ENCODE results near the gene APOBEC3G. TPM values are rescaled to one million over a fixed set of nuclear protein-coding genes. Genes with fewer than 3 reads are reported as not detected.

APOBEC3G gene
- polyA plus RNA-seq, 3 donors = 33.3 to 73.6 (median 64.5) TPM

DNA sequence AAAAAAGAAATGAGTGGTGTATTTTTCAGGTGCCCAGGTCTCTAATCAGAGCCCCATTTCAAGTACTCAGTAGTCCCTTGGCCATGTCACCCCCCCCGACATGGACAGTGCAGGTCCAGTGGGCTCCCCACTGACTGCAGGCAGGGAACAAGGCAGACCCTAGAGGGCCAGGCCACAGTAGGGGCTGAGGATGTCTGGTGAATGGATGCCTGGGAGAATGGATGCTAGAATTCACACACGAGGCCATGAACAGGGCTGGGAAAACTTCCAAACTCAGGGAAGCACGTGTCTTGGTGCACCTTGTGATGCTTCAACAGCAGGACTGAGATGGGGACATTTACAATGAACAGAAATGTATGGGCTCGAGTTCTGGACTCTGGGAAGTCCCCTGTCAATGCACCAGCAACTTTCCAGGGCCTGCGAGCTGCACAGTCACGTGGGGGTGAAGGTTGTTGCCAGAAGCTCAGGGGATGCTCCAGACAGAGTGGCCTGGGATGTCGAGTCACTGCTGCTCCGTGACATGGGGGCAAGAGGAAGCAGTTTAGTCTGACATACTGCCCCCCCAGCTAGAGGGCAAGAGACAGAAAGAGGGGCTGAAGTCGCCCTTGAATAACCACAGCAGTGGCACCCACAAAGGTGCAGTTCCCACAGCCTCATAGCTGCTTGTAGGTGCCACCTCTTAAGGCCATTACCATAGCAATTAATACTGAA lies 3.1 kb downstream of the APOBEC3G start:
- 88% methylated on average over 7 of the region's 9 CpGs for WGBS (ENCODE audit: insufficient coverage)
- intact Hi-C loops (cut with micrococcal nuclease) = no loop called here
- Mint-ChIP-seq H3K4me1 (peaks cover 34% of the 10 kb centered on the region), H3K4me3 (no peak overlapping the region), H3K36me3 (peaks cover 32 to 50% of the 10 kb centered on the region in 2 donors), H3K27me3 (ENCODE audit: low read depth in 3 of 3) (peaks cover 0 to 2% (median 0%) of the 10 kb centered on the region in 3 donors), H3K27ac (peak overlapping the region in 1 of 7 donors; percentile 13), H3K9me3 (peaks cover 0 to 3% (median 0%) of the 10 kb centered on the region in 7 donors)
- H3K9me3 ChIP-seq (replicated peaks in 1 of 2; ENCODE audit: control insufficient read depth in 1 of 2, insufficient read depth in 1 of 2, low read length in 2 of 2) = no peaks in the 10 kb centered on the region
- DNase-seq = no peak
- H3K4me1 ChIP-seq (ENCODE audit: control insufficient read depth in 1 of 2, insufficient read depth in 2 of 2, low read length in 2 of 2) = peaks cover 13 to 22% of the 10 kb centered on the region in 2 donors
- H3K9ac ChIP-seq (ENCODE audit: insufficient read depth, low read length, poor library complexity, severe bottlenecking) = no peak overlapping the region
- H3K79me2 ChIP-seq (ENCODE audit: insufficient read depth, low read length) = peaks cover 14% of the 10 kb centered on the region
- H3K36me3 ChIP-seq (replicated peaks in 1 of 2; ENCODE audit: control insufficient read depth in 1 of 2, insufficient read depth in 2 of 2, low read length in 2 of 2) = peaks cover 20 to 39% of the 10 kb centered on the region in 2 donors
- H3K27me3 ChIP-seq (ENCODE audit: control insufficient read depth in 2 of 2, insufficient read depth in 2 of 2, low read length in 2 of 2) = no peaks in the 10 kb centered on the region
- peaks cover 4% of the 10 kb centered on the region for H4K20me1 ChIP-seq (ENCODE audit: insufficient read depth, low read length)
- H2AFZ ChIP-seq (ENCODE audit: insufficient read depth, low read depth, low read length, poor library complexity, severe bottlenecking) = no peak overlapping the region
- H3K27ac ChIP-seq (ENCODE audit: low read depth in 1 of 2, low read length in 2 of 2) = no peak overlapping the region
- no peak for TF ChIP-seq CTCF (IDR thresholded peaks at IDR 0.05)
- H3K4me2 ChIP-seq (replicated peaks; ENCODE audit: extremely low read depth, low read length, poor library complexity, severe bottlenecking) = no peak overlapping the region
- H3K4me3 ChIP-seq (replicated peaks in 1 of 3; ENCODE audit: low read depth in 2 of 3, low read length in 3 of 3) = no peak overlapping the region

GRCh38 chr22:39081016-39081415 lies 3.9 kb downstream of the APOBEC3G start:
- no peak for DNase-seq
- no peaks in the 10 kb centered on the region for H3K27me3 ChIP-seq (ENCODE audit: control insufficient read depth in 2 of 2, insufficient read depth in 2 of 2, low read length in 2 of 2)
- peaks cover 14% of the 10 kb centered on the region for H3K79me2 ChIP-seq (ENCODE audit: insufficient read depth, low read length)
- H3K36me3 ChIP-seq (replicated peaks in 1 of 2; ENCODE audit: control insufficient read depth in 1 of 2, insufficient read depth in 2 of 2, low read length in 2 of 2) = peaks cover 20 to 39% of the 10 kb centered on the region in 2 donors
- H3K9me3 ChIP-seq (replicated peaks in 1 of 2; ENCODE audit: control insufficient read depth in 1 of 2, insufficient read depth in 1 of 2, low read length in 2 of 2) = no peaks in the 10 kb centered on the region
- H4K20me1 ChIP-seq (ENCODE audit: insufficient read depth, low read length) = peaks cover 4% of the 10 kb centered on the region
- H3K4me3 ChIP-seq (replicated peaks in 1 of 3; ENCODE audit: low read depth in 2 of 3, low read length in 3 of 3) = no peak overlapping the region
- H3K4me1 Mint-ChIP-seq = peaks cover 30% of the 10 kb centered on the region
- H3K36me3 Mint-ChIP-seq = peaks cover 32 to 50% of the 10 kb centered on the region in 2 donors
- no peak overlapping the region for H3K27ac ChIP-seq (ENCODE audit: low read depth in 1 of 2, low read length in 2 of 2)
- H3K4me2 ChIP-seq (replicated peaks; ENCODE audit: extremely low read depth, low read length, poor library complexity, severe bottlenecking) = no peak overlapping the region
- no peak overlapping the region for H3K4me3 Mint-ChIP-seq
- H3K27me3 Mint-ChIP-seq (ENCODE audit: low read depth in 3 of 3) = peaks cover 0 to 2% (median 0%) of the 10 kb centered on the region in 3 donors
- intact Hi-C loops (cut with micrococcal nuclease) = no loop called here
- H3K9me3 Mint-ChIP-seq = peaks cover 0 to 3% (median 0%) of the 10 kb centered on the region in 7 donors
- H2AFZ ChIP-seq (ENCODE audit: insufficient read depth, low read depth, low read length, poor library complexity, severe bottlenecking) = no peak overlapping the region
- H3K9ac ChIP-seq (ENCODE audit: insufficient read depth, low read length, poor library complexity, severe bottlenecking) = no peak overlapping the region
- 98% methylated on average over 5 of the region's 12 CpGs for WGBS (ENCODE audit: insufficient coverage)
- H3K27ac Mint-ChIP-seq = peak overlapping the region in 1 of 7 donors; percentile 60
- no peak for TF ChIP-seq CTCF (IDR thresholded peaks at IDR 0.05)
- H3K4me1 ChIP-seq (ENCODE audit: control insufficient read depth in 1 of 2, insufficient read depth in 2 of 2, low read length in 2 of 2) = peaks cover 13 to 21% of the 10 kb centered on the region in 2 donors
